ENCODE results near the gene C15orf40.
"Not testable (repeated sequence)": the region's sequence is repeated elsewhere in the genome, so short reads cannot be mapped to it uniquely, and the experiment has no call there.

The C15orf40 gene

GRCh38 chr15:83011271-83012075 lies at the start of gene C15orf40:
TSS of gene C15orf40 (minus strand) at chr15:83011639. CDS start at chr15:83011607, 32 bp downstream.
- DNase-seq (ENCODE audit: low read depth in 2 of 2) = peak; percentile 71 to 76

- DNase-seq (ENCODE audit: low read depth in 2 of 2) = no peak
These were observed 46.4 kb upstream of the C15orf40 start for GRCh38 chr15:83057696-83058376.

GRCh38 chr15:83057002-83057401 lies 45.6 kb upstream of the C15orf40 start:
- DNase-seq (ENCODE audit: low read depth in 2 of 2) = no peak

GRCh38 chr15:83053151-83053550 lies 41.7 kb upstream of the C15orf40 start:
- no peak for DNase-seq (ENCODE audit: low read depth in 2 of 2)

- no peak for DNase-seq (ENCODE audit: low read depth in 2 of 2)
These were observed 35.2 kb upstream of the C15orf40 start for GRCh38 chr15:83046558-83047127.

GRCh38 chr15:83044156-83044555 lies 32.7 kb upstream of the C15orf40 start:
- no peak for DNase-seq (ENCODE audit: low read depth in 2 of 2)

GRCh38 chr15:83039206-83039605 lies 27.8 kb upstream of the C15orf40 start:
- DNase-seq (ENCODE audit: low read depth in 2 of 2) = no peak

GRCh38 chr15:83036253-83036652 lies 24.8 kb upstream of the C15orf40 start:
- DNase-seq (ENCODE audit: low read depth in 2 of 2) = no peak

- DNase-seq (ENCODE audit: low read depth in 2 of 2) = not testable (repeated sequence)
These were observed 19.8 kb upstream of the C15orf40 start for GRCh38 chr15:83031234-83031633.

- DNase-seq (ENCODE audit: low read depth in 2 of 2) = no peak
These were observed 18.6 kb upstream of the C15orf40 start for GRCh38 chr15:83030021-83030420.

GRCh38 chr15:83018436-83018835 lies 7.0 kb upstream of the C15orf40 start:
- DNase-seq (ENCODE audit: low read depth in 2 of 2) = no peak

GRCh38 chr15:83016906-83017305 lies 5.5 kb upstream of the C15orf40 start:
- no peak for DNase-seq (ENCODE audit: low read depth in 2 of 2)

GRCh38 chr15:83015361-83015760 lies 3.9 kb upstream of the C15orf40 start:
- no peak for DNase-seq (ENCODE audit: low read depth in 2 of 2)

- DNase-seq (ENCODE audit: low read depth in 2 of 2) = no peak
These were observed 2.8 kb upstream of the C15orf40 start for GRCh38 chr15:83014205-83014653.

GRCh38 chr15:83012636-83013035 lies 1.2 kb upstream of the C15orf40 start:
- no peak for DNase-seq (ENCODE audit: low read depth in 2 of 2)

- no peak for DNase-seq (ENCODE audit: low read depth in 2 of 2)
These were observed 612 bp upstream of the C15orf40 start for GRCh38 chr15:83012076-83012426.

GRCh38 chr15:83010709-83011270 lies 649 bp downstream of the C15orf40 start:
- DNase-seq (ENCODE audit: low read depth in 2 of 2) = peak; percentile 46 to 61

- DNase-seq (ENCODE audit: low read depth in 2 of 2) = not testable (repeated sequence)
These were observed 10.8 kb downstream of the C15orf40 start for GRCh38 chr15:83000672-83001031.

GRCh38 chr15:82999905-83000671 lies 11.4 kb downstream of the C15orf40 start:
- DNase-seq (ENCODE audit: low read depth in 2 of 2) = no peak

- DNase-seq (ENCODE audit: low read depth in 2 of 2) = no peak
These were observed 12.0 kb downstream of the C15orf40 start for GRCh38 chr15:82999426-82999825.

- no peak for DNase-seq (ENCODE audit: low read depth in 2 of 2)
These were observed 15.5 kb downstream of the C15orf40 start for GRCh38 chr15:82995938-82996337.

- DNase-seq (ENCODE audit: low read depth in 2 of 2) = no peak
These were observed 16.4 kb downstream of the C15orf40 start for GRCh38 chr15:82995076-82995475.
